HG03060 (cell line): ENCODE results near the gene UBTF.

ENCODE experiments used
- ATAC-seq: cut with Tn5 transposase; IDR thresholded peaks from one replicate; pipeline ENCODE4 v1.9.1; 2021; ENCODE audit warnings: low read depth, moderate number of reproducible peaks; ENCODE audit not compliant: unreplicated experiment

The UBTF gene

DNA sequence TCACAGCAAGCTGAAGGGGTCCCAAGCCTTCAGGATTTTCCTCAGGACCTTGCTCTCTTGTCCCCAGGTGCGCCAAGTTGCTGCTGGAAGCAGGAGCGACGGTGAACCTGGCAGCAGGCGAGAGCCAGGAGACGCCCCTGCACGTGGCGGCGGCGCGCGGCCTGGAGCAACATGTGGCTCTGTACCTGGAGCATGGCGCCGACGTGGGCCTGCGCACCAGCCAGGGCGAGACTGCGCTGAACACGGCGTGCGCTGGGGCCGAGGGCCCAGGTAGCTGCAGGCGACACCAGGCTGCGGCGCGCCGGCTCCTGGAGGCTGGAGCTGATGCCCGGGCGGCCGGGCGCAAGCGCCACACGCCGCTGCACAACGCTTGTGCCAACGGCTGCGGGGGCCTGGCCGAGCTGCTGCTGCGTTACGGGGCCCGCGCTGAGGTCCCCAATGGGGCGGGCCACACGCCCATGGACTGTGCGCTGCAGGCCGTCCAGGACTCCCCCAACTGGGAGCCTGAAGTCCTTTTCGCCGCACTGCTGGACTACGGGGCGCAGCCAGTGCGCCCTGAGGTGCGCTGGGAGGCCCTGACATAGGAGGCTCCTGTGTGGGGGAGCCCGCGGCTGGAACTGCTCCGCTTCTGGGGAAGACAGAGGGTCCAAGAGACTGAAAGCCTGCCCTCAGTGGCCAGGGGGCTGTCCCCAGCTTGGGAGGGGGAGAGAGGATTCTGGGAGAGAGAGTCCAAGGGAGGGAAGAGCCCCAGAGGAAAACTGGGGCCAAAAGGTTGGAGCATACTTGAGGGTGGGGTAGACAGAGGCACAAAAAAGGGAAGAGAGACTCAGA is 42.6 kb downstream of the UBTF start:
- ATAC-seq = no peak

GRCh38 chr17:44176257-44176656 is 43.2 kb downstream of the UBTF start:
- no peak for ATAC-seq

- ATAC-seq = no peak
These were observed 45.0 kb downstream of the UBTF start for GRCh38 chr17:44174427-44174826.

DNA sequence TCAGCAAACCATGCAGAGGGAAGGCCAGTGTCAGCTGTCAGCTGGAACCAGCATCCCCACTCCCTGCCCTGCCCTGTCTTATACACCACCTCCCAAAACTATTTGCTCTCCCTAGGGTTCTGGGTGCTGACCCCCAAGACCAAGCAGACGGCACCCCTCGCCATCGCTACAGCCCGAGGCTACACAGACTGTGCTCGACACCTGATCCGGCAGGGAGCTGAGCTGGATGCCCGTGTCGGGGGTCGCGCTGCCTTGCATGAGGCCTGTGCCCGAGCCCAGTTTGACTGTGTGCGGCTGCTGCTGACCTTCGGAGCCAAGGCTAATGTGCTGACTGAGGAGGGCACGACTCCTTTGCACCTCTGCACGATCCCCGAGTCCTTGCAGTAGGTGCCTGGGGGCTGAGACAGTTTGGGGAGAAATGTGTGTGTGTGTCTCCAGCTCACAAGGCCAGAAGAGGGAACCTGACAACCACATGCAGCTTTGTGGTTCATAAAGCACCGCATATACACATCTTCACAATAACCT is 47.5 kb downstream of the UBTF start:
- no peak for ATAC-seq

- no peak for ATAC-seq
These were observed 48.8 kb downstream of the UBTF start, which contains the start of gene ASB16 for GRCh38 chr17:44170499-44171201. TSS of gene ASB16 (plus strand) at chr17:44170704. CDS start at chr17:44170790, 86 bp downstream.

DNA sequence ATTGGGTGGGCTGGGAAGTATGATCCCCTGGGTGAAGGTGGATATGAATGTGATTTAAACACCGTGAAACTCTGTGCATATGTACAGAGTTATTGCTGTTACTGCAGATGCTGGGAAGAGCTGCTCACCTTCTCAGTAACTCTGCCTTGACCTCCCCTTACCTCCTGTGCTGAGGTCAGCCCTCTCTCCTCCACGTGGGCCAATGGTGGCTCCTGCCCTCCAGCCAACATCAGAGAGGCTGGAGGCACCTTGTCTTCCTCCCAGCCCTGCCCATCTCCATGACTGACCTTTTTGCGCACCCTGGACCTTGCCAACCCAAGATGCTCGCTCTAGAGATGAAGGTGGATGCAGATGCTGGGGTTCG is 49.4 kb downstream of the UBTF start:
- no peak for ATAC-seq

DNA sequence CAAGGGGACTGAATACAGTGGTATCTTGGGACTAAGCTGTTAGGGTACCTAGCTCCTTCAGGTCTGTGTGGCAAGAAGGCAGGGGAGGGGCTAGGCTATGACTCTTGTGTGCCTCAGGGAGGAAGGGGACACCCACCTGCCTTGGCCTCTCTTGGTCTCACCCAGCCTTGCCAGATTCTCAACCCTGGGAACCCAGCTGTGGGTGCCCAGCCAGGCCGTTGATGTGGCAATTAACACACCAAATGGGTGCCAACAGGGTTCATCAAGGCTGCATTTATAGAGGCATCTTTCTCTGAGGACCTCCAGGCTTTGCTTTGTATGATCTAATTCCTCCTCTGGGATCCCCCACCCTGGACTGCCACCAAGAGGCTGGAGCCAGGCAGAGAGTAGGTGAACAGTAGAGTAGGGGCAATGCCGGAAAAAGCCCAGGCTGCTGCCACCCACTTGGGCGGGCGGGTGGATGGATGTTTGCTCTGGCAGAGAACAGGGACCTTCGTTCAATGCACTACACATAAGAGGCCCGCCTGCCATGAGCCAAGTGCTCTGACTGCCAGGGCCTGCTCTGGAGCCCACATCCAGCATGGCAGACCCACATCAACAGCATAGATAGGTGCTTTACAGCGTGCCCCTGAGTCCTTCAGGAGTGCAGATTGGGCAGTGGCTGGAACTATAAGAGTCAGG is 52.2 kb downstream of the UBTF start:
- ATAC-seq = no peak

DNA sequence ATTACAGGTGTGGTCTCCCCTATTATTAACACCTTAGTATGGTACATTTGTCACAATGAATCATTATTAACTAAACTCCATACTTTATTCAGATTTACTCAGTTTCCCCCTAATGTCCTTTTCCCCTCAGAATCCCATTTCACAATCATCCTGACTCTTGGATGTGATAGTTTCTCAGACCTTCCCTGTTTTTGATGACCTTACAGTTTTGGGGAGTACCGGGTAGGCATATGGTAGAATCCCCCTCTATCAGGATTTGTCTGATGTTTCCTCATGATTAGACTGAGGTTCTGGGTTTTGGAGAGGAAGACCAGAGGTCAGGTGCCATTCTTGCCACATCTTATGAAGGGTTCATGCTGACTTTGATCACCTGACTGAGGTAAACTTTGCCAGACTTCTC is 55.0 kb downstream of the UBTF start:
- no peak for ATAC-seq

- ATAC-seq = no peak
These were observed 59.8 kb downstream of the UBTF start for GRCh38 chr17:44159519-44160210.

DNA sequence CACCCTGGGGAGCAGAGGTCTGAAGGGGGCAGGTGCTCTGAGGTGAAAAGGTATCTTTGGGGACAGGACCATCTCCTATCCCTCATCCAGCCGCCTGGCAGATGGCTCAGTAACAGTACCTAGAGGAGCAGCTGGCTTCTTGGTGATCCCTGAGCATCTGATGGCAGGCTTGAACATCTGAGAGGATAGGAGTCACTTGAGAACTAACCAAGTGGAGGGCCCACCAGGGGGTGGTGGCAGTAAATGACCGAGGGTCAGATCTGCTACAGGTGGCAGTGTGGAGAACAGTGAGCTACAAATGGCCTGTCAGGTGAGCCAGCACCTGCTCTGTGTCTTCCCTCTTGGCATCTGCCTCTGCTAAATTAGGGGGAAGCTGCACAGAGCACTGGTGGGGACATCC is 64.0 kb downstream of the UBTF start:
- no peak for ATAC-seq
